Mucosa of descending colon (tissue), 3 donors: ENCODE results near the gene PABPN1L. TPM values are rescaled to one million over a fixed set of nuclear protein-coding genes. Genes with fewer than 3 reads are reported as not detected.
"Not testable (repeated sequence)": the region's sequence is repeated elsewhere in the genome, so short reads cannot be mapped to it uniquely, and the experiment has no call there.

Experiments
- ATAC-seq: fragments of 200-7000 bp; cut with Tn5 transposase; one replicate; pipeline ENCODE4 v1.9.1; 2020; ENCODE audit warnings: mild to moderate bottlenecking, moderate library complexity
- DNase-seq, 3 donors: peaks; one replicate each; pipeline ENCODE4 v3.0.0-alpha.2; 2020
- H3K36me3 ChIP-seq: fragments of 200-600 bp; one replicate; pipeline ENCODE4 v1.8.0; 2021; ENCODE audit warnings: low read depth, mild to moderate bottlenecking
- H3K4me1 ChIP-seq: fragments of 200-600 bp; one replicate; pipeline ENCODE4 v1.8.0; 2021; ENCODE audit warnings: low read depth, mild to moderate bottlenecking
- H3K4me3 ChIP-seq: fragments of 200-600 bp; one replicate; pipeline ENCODE4 v1.8.0; 2021; ENCODE audit warnings: mild to moderate bottlenecking
- H3K9me3 ChIP-seq: fragments of 200-600 bp; one replicate; pipeline ENCODE4 v1.8.0; 2021; ENCODE audit warnings: mild to moderate bottlenecking
- intact Hi-C, 2 donors: fragments of 100-400 bp; cut with DNase I in 1 of 2; cut with micrococcal nuclease in 1 of 2; formaldehyde crosslinking; loops; one replicate each; pipeline versions ENCODE4 v1.11.0 to v1.11.1; 2022; cut with DNase I, micrococcal nuclease
- total RNA-seq, 3 donors: library from RNA; stranded (reverse); fragmentation: NEBNext Ultra II Directional in 2 of 3; extraction: Animal tissue kit (Norgen Biotek cat#: 25700) in 2 of 3; gene quantifications; one replicate each; pipeline versions ENCODE4 v1.2.1 to v1.2.4, GENCODE V29; 2021 to 2023
- TF ChIP-seq, protein P1 (sequence below): fragments of 200-600 bp; IDR thresholded peaks from one replicate; pipeline ENCODE4 v1.8.0; 2022; ENCODE audit warnings: antibody characterized with exemption, mild to moderate bottlenecking
- donor health status: DM: no; HTN: no; CAD: no; lungs with moderate emphysema.
- donor health status: DM: no; HTN: no; CAD: no.
- donor health status: DM: no; HTN: yes; CAD: no.

The PABPN1L gene
- total RNA-seq, 3 donors from 2014 or later, result not detected

DNA sequence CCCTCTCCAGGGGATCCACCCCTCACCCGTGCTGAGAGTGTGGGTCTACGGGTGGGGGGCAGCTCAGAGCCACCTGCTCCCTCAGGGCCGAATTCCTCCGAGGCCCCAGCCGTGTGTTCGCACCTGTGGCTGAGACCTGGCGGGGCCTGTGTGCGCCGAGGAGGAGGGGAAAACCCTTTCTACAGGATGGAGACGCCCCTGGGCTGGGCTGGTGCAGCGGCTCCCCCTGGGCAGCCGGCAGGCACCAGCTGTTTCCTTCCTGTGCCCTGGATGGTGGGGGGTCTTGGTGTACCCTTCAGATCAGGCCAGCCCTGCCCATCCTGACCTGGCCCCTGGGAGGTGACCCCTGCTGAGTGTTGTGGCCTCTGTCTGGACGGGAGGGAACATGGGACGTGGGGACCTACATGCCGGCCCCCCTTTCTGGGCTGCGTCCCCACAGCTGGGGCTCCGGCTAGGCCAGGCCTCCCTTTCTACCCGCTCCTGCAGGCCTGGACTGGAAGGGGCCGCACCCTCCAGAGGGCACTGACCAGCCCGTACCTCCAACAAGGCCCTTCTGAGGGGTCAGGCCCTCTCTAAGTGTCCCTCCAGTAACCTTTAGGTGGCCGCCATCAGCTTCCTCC is 28.3 kb upstream of the PABPN1L start:
- ATAC-seq (no peak), DNase-seq (no peak)
- intact Hi-C loops, result no loop called here
- Histone ChIP-seq H3K4me3 (no peak overlapping the region), H3K9me3 (no peaks in the 10 kb centered on the region), H3K4me1 (no peaks in the 10 kb centered on the region), H3K36me3 (no peaks in the 10 kb centered on the region)
- TF ChIP-seq, protein P1, sequence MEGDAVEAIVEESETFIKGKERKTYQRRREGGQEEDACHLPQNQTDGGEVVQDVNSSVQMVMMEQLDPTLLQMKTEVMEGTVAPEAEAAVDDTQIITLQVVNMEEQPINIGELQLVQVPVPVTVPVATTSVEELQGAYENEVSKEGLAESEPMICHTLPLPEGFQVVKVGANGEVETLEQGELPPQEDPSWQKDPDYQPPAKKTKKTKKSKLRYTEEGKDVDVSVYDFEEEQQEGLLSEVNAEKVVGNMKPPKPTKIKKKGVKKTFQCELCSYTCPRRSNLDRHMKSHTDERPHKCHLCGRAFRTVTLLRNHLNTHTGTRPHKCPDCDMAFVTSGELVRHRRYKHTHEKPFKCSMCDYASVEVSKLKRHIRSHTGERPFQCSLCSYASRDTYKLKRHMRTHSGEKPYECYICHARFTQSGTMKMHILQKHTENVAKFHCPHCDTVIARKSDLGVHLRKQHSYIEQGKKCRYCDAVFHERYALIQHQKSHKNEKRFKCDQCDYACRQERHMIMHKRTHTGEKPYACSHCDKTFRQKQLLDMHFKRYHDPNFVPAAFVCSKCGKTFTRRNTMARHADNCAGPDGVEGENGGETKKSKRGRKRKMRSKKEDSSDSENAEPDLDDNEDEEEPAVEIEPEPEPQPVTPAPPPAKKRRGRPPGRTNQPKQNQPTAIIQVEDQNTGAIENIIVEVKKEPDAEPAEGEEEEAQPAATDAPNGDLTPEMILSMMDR, result no peak

DNA sequence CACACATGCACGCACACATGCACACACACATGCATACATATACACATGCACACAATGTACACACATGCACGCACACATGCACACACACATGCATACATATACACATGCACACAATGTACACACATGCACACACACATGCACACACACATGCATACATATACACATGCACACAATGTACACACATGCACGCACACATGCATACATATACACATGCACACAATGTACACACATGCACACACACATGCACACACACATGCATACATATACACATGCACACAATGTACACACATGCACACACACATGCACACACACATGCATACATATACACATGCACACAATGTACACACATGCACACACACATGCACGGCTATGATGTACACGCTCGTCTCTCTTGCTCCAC is 27.8 kb upstream of the PABPN1L start:
- H3K4me1 ChIP-seq, DNase-seq, ATAC-seq, H3K36me3 ChIP-seq, intact Hi-C loops, H3K9me3 ChIP-seq, H3K4me3 ChIP-seq: not testable (repeated sequence)

GRCh38 chr16:88893127-88893968 is 26.9 kb upstream of the PABPN1L start:
- H3K4me1 ChIP-seq, result no peaks in the 10 kb centered on the region
- intact Hi-C loops, result no loop called here
- H3K9me3 ChIP-seq, result no peaks in the 10 kb centered on the region
- no peak for DNase-seq
- TF ChIP-seq, protein P1, result no peak
- no peaks in the 10 kb centered on the region for H3K36me3 ChIP-seq
- H3K4me3 ChIP-seq, result no peak overlapping the region
- peak; percentile 31 for ATAC-seq

DNA sequence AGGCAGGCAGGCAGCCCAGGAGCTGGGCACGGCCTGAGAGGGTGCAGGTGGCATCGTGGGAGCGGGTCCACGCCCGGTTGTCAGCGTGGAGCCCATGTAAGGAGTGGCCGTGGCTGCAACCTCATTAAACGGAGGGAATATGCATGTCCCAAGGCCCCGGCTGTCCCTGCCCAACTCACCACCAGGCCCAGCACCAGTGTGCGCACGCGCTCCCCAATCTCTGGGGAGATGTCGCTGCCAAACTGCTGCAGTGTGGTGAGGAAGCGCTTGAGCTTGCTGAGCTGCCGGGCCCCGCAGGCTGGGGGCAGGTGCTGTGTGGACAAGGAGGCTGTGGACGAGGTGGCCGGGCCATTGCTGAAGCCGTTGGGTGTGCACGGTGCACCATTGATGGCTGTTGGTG is 25.6 kb upstream of the PABPN1L start:
- no peak overlapping the region for H3K4me3 ChIP-seq
- no peaks in the 10 kb centered on the region for H3K4me1 ChIP-seq
- DNase-seq (no peak), ATAC-seq (no peak)
- intact Hi-C loops, result no loop called here
- TF ChIP-seq, protein P1, result no peak
- no peaks in the 10 kb centered on the region for H3K36me3 ChIP-seq
- no peaks in the 10 kb centered on the region for H3K9me3 ChIP-seq

DNA sequence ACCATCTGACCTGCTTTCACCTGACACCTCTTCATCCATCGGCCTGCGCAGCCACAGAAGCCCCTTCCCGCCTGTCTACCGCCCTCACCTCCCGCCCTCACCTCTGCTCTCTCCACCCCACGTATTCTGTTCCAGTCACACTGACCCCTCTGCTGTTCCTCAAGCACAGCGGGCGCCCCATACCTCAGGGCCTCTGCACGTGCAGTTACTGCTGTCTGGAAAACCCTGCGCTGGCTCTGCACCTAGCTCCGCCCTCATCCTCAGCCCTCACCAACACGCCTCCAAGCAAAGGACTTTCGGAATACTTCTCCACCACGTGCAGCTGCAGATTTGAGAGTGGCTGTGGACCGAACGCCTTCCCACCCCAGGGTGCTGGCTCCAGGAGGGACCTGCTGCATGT is 24.6 kb upstream of the PABPN1L start:
- TF ChIP-seq, protein P1, result no peak
- H3K4me1 ChIP-seq, result no peaks in the 10 kb centered on the region
- no peak for DNase-seq
- no peaks in the 10 kb centered on the region for H3K36me3 ChIP-seq
- H3K9me3 ChIP-seq, result no peaks in the 10 kb centered on the region
- ATAC-seq, result no peak
- H3K4me3 ChIP-seq, result no peak overlapping the region
- intact Hi-C loops, result no loop called here

DNA sequence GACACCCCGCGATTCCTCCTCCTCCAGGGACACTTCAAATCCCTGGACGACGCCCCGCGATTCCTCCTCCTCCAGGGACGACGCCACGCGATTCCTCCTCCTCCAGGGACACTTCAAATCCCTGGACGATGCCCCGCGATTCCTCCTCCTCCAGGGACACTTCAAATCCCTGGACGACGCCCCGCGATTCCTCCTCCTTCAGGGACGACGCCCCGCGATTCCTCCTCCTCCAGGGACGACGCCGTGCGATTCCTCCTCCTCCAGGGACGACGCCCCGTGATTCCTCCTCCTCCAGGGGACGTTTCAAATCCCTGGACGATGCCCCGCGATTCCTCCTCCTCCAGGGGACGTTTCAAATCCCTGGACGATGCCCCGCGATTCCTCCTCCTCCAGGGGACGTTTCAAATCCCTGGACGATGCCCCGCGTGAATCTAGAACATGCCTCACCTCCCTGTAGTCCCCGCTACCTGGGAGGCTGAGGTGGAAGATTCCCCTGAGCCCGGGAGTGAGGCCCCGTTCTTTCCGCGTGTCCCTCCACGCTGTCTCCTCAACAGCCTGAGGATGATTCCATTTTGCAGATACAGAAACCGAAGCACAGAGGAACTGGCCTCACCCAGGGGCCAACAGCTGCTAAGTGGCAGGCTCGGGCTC is 23.4 kb upstream of the PABPN1L start:
- DNase-seq, intact Hi-C loops: not testable (repeated sequence)

More for the DNA sequence above, 23.4 kb upstream of the PABPN1L start:
- H3K36me3 ChIP-seq, H3K4me1 ChIP-seq, ATAC-seq, H3K9me3 ChIP-seq, H3K4me3 ChIP-seq: not testable (repeated sequence)
